HEK293 (cell line): ENCODE measurements around the gene CMIP.

Experiments
- CTCF ChIA-PET: fragments of 350-600 bp; formaldehyde crosslinking; extraction: SDS; loops from one replicate; lab custom pipeline; 2021; ENCODE audit warnings: antibody characterized with exemption; lab: Yijun Ruan, JAX
- POLR2A ChIA-PET: fragments of 300-600 bp; formaldehyde crosslinking; extraction: SDS; loops from one replicate; lab custom pipeline; 2020; ENCODE audit warnings: antibody characterized with exemption, inconsistent platforms; lab: Yijun Ruan, JAX
- H3K27ac ChIP-seq: fragments of 200-500 bp; sonication (Bioruptor generic); 2 replicates; pipeline ENCODE4 v1.5.1; 2014; ENCODE audit warnings: low read depth, low read length, control low read depth, inconsistent platforms; ENCODE audit errors: extremely low read depth
- H3K36me3 ChIP-seq, 2 experiments: fragments of 200-500 bp in 1 of 2; sonication (Bioruptor generic) in 1 of 2; 1 replicate in 1 of 2; 2 replicates in 1 of 2; pipeline ENCODE4 v1.5.1; 2014 to 2017; ENCODE audit warnings: inconsistent platforms in 2 of 2, low read length in 2 of 2; ENCODE audit not compliant: control insufficient read depth in 2 of 2, insufficient read depth in 1 of 2
- H3K4me1 ChIP-seq: fragments of 200-500 bp; sonication (Bioruptor generic); 2 replicates; pipeline ENCODE4 v1.5.1; 2014; ENCODE audit warnings: mild to moderate bottlenecking, low read length, inconsistent platforms; ENCODE audit not compliant: control insufficient read depth, insufficient read depth
- H3K4me3 ChIP-seq: 2 replicates; pipeline ENCODE4 v1.5.1; 2011; ENCODE audit warnings: low read depth, mild to moderate bottlenecking, control low read depth, low read length, moderate library complexity
- H3K9me3 ChIP-seq: fragments of 200-500 bp; sonication (Bioruptor generic); 2 replicates; pipeline ENCODE4 v1.5.1; 2014; ENCODE audit warnings: low read depth, low read length, inconsistent platforms; ENCODE audit not compliant: control insufficient read depth, insufficient read depth
- GLI4 ChIP-seq: fragments of 450-650 bp; formaldehyde crosslinking; IDR thresholded peaks from 2 replicates; pipeline ENCODE4 v1.5.1; 2016; ENCODE audit warnings: missing biosample characterization, missing genetic modification characterization
- ZFP41 ChIP-seq: fragments of 450-650 bp; formaldehyde crosslinking; IDR thresholded peaks from 2 replicates; pipeline ENCODE4 v1.5.1; 2016; ENCODE audit warnings: missing biosample characterization, missing genetic modification characterization, borderline replicate concordance
- ZNF10 ChIP-seq: fragments of 450-650 bp; formaldehyde crosslinking; IDR thresholded peaks from 2 replicates; pipeline ENCODE4 v1.5.1; 2017; ENCODE audit warnings: missing biosample characterization, missing genetic modification characterization
- ZNF138 ChIP-seq: fragments of 450-650 bp; formaldehyde crosslinking; IDR thresholded peaks from 2 replicates; pipeline ENCODE4 v1.5.1; 2016; ENCODE audit warnings: missing biosample characterization, missing genetic modification characterization, borderline replicate concordance
- ZNF157 ChIP-seq: fragments of 450-650 bp; formaldehyde crosslinking; IDR thresholded peaks from 2 replicates; pipeline ENCODE4 v1.5.1; 2016; ENCODE audit warnings: missing biosample characterization, missing genetic modification characterization
- ZNF16 ChIP-seq: fragments of 450-650 bp; formaldehyde crosslinking; IDR thresholded peaks from 2 replicates; pipeline ENCODE4 v1.5.1; 2016; ENCODE audit warnings: low read depth, missing biosample characterization, missing genetic modification characterization
- ZNF211 ChIP-seq: fragments of 450-650 bp; formaldehyde crosslinking; IDR thresholded peaks from 2 replicates; pipeline ENCODE4 v1.5.1; 2016; ENCODE audit warnings: low read depth, missing biosample characterization, missing genetic modification characterization
- ZNF394 ChIP-seq: fragments of 450-650 bp; formaldehyde crosslinking; IDR thresholded peaks from 2 replicates; pipeline ENCODE4 v1.5.1; 2016; ENCODE audit warnings: missing biosample characterization, missing genetic modification characterization, mild to moderate bottlenecking, moderate library complexity, borderline replicate concordance
- ZNF549 ChIP-seq: fragments of 450-650 bp; IDR thresholded peaks from 2 replicates; pipeline ENCODE4 v1.5.1; 2018; ENCODE audit warnings: missing biosample characterization, missing genetic modification characterization, mild to moderate bottlenecking, inconsistent platforms, moderate library complexity
- ZNF654 ChIP-seq: fragments of 450-650 bp; formaldehyde crosslinking; IDR thresholded peaks from 2 replicates; pipeline ENCODE4 v1.5.1; 2016; ENCODE audit warnings: low read depth, missing biosample characterization, missing genetic modification characterization
- ZNF701 ChIP-seq: fragments of 450-650 bp; formaldehyde crosslinking; IDR thresholded peaks from 2 replicates; pipeline ENCODE4 v1.5.1; 2016; ENCODE audit warnings: missing biosample characterization, missing genetic modification characterization
- ZNF776 ChIP-seq: fragments of 450-650 bp; formaldehyde crosslinking; IDR thresholded peaks from 2 replicates; pipeline ENCODE4 v1.5.0; 2017; ENCODE audit warnings: missing biosample characterization, missing genetic modification characterization, borderline replicate concordance
- TF ChIP-seq, protein P1 (sequence below): fragments of 450-650 bp; formaldehyde crosslinking; IDR thresholded peaks from 2 replicates; pipeline ENCODE4 v1.5.1; 2016; ENCODE audit warnings: missing biosample characterization, missing genetic modification characterization
- TF ChIP-seq, protein P2 (sequence below): fragments of 450-650 bp; formaldehyde crosslinking; IDR thresholded peaks from 2 replicates; pipeline ENCODE4 v1.5.1; 2016; ENCODE audit warnings: missing biosample characterization, missing genetic modification characterization
- TF ChIP-seq, protein P3 (sequence below): fragments of 450-650 bp; formaldehyde crosslinking; IDR thresholded peaks from 2 replicates; pipeline ENCODE4 v1.5.1; 2016; ENCODE audit warnings: missing biosample characterization, missing genetic modification characterization, borderline replicate concordance
- TF ChIP-seq, protein P4 (sequence below): fragments of 450-650 bp; formaldehyde crosslinking; IDR thresholded peaks from 2 replicates; pipeline ENCODE4 v1.5.0; 2017; ENCODE audit warnings: missing biosample characterization, missing genetic modification characterization, borderline replicate concordance
- TF ChIP-seq, protein P5 (sequence below): fragments of 450-650 bp; formaldehyde crosslinking; IDR thresholded peaks from 2 replicates; pipeline ENCODE4 v1.5.1; 2016; ENCODE audit warnings: missing biosample characterization, missing genetic modification characterization
- TF ChIP-seq, protein P6 (sequence below): fragments of 450-650 bp; IDR thresholded peaks from 2 replicates; pipeline ENCODE4 v1.5.1; 2018; ENCODE audit warnings: missing biosample characterization, mild to moderate bottlenecking, missing genetic modification characterization

CMIP gene

DNA sequence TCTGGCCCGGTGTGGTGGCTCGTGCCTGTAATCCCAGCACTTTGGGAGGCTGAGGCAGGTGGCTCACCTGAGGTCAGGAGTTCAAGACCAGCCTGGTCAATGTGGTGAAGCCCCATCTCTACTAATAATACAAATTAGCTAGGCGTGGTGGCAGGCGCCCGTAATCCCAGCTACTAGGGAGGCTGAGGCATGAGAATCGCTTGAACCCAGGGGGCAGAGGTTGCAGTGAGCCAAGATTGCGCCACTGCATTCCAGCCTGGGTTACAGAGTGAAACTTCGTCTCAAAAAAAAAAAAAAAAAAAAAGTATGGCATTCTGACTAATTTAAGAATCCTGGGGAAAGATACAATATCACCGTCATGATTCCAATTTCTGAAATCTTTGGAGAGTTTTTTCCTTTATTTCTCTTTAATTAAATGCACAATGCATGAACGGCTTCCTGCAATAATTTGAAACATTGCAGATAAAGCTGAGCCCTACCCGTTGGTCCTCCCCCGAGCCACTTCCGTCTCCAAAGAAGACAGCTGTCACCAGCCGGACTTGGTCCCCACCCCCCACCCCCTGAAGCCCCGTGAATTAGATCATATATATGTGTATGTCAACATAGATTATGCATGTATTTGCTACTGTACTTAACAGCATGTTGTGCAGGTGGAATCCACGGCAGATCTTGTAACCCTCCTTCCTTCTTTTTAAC is 191.8 kb downstream of the CMIP start:
- no peaks in the 10 kb centered on the region for H3K36me3 ChIP-seq
- TF ChIP-seq, protein P1, sequence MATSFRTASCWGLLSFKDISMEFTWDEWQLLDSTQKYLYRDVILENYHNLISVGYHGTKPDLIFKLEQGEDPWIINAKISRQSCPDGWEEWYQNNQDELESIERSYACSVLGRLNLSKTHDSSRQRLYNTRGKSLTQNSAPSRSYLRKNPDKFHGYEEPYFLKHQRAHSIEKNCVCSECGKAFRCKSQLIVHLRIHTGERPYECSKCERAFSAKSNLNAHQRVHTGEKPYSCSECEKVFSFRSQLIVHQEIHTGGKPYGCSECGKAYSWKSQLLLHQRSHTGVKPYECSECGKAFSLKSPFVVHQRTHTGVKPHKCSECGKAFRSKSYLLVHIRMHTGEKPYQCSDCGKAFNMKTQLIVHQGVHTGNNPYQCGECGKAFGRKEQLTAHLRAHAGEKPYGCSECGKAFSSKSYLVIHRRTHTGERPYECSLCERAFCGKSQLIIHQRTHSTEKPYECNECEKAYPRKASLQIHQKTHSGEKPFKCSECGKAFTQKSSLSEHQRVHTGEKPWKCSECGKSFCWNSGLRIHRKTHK: no peak
- no peak for TF ChIP-seq ZNF394
- TF ChIP-seq, protein P2, sequence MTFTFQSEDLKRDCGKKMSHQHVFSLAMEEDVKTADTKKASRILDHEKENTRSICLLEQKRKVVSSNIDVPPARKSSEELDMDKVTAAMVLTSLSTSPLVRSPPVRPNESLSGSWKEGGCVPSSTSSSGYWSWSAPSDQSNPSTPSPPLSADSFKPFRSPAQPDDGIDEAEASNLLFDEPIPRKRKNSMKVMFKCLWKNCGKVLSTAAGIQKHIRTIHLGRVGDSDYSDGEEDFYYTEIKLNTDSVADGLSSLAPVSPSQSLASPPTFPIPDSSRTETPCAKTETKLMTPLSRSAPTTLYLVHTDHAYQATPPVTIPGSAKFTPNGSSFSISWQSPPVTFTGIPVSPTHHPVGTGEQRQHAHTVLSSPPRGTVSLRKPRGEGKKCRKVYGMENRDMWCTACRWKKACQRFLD: no peak
- no peak for TF ChIP-seq GLI4 (tag by site-specific recombination)
- no peak for TF ChIP-seq ZNF701
- TF ChIP-seq ZNF776: no peak
- TF ChIP-seq ZFP41 (tag by site-specific recombination): no peak
- no peak for TF ChIP-seq ZNF549 (tag by site-specific recombination)
- no peak for TF ChIP-seq ZNF138 (tag by site-specific recombination)
- no peak for TF ChIP-seq ZNF16 (tag by site-specific recombination)
- TF ChIP-seq ZNF211 (tag by site-specific recombination): no peak
- TF ChIP-seq, protein P3, sequence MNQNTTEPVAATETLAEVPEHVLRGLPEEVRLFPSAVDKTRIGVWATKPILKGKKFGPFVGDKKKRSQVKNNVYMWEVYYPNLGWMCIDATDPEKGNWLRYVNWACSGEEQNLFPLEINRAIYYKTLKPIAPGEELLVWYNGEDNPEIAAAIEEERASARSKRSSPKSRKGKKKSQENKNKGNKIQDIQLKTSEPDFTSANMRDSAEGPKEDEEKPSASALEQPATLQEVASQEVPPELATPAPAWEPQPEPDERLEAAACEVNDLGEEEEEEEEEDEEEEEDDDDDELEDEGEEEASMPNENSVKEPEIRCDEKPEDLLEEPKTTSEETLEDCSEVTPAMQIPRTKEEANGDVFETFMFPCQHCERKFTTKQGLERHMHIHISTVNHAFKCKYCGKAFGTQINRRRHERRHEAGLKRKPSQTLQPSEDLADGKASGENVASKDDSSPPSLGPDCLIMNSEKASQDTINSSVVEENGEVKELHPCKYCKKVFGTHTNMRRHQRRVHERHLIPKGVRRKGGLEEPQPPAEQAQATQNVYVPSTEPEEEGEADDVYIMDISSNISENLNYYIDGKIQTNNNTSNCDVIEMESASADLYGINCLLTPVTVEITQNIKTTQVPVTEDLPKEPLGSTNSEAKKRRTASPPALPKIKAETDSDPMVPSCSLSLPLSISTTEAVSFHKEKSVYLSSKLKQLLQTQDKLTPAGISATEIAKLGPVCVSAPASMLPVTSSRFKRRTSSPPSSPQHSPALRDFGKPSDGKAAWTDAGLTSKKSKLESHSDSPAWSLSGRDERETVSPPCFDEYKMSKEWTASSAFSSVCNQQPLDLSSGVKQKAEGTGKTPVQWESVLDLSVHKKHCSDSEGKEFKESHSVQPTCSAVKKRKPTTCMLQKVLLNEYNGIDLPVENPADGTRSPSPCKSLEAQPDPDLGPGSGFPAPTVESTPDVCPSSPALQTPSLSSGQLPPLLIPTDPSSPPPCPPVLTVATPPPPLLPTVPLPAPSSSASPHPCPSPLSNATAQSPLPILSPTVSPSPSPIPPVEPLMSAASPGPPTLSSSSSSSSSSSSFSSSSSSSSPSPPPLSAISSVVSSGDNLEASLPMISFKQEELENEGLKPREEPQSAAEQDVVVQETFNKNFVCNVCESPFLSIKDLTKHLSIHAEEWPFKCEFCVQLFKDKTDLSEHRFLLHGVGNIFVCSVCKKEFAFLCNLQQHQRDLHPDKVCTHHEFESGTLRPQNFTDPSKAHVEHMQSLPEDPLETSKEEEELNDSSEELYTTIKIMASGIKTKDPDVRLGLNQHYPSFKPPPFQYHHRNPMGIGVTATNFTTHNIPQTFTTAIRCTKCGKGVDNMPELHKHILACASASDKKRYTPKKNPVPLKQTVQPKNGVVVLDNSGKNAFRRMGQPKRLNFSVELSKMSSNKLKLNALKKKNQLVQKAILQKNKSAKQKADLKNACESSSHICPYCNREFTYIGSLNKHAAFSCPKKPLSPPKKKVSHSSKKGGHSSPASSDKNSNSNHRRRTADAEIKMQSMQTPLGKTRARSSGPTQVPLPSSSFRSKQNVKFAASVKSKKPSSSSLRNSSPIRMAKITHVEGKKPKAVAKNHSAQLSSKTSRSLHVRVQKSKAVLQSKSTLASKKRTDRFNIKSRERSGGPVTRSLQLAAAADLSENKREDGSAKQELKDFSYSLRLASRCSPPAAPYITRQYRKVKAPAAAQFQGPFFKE (tag by site-specific recombination): no peak
- TF ChIP-seq ZNF157 (tag by site-specific recombination): no peak
- TF ChIP-seq, protein P4, sequence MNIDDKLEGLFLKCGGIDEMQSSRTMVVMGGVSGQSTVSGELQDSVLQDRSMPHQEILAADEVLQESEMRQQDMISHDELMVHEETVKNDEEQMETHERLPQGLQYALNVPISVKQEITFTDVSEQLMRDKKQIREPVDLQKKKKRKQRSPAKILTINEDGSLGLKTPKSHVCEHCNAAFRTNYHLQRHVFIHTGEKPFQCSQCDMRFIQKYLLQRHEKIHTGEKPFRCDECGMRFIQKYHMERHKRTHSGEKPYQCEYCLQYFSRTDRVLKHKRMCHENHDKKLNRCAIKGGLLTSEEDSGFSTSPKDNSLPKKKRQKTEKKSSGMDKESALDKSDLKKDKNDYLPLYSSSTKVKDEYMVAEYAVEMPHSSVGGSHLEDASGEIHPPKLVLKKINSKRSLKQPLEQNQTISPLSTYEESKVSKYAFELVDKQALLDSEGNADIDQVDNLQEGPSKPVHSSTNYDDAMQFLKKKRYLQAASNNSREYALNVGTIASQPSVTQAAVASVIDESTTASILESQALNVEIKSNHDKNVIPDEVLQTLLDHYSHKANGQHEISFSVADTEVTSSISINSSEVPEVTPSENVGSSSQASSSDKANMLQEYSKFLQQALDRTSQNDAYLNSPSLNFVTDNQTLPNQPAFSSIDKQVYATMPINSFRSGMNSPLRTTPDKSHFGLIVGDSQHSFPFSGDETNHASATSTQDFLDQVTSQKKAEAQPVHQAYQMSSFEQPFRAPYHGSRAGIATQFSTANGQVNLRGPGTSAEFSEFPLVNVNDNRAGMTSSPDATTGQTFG (tag by site-specific recombination): no peak
- TF ChIP-seq, protein P5, sequence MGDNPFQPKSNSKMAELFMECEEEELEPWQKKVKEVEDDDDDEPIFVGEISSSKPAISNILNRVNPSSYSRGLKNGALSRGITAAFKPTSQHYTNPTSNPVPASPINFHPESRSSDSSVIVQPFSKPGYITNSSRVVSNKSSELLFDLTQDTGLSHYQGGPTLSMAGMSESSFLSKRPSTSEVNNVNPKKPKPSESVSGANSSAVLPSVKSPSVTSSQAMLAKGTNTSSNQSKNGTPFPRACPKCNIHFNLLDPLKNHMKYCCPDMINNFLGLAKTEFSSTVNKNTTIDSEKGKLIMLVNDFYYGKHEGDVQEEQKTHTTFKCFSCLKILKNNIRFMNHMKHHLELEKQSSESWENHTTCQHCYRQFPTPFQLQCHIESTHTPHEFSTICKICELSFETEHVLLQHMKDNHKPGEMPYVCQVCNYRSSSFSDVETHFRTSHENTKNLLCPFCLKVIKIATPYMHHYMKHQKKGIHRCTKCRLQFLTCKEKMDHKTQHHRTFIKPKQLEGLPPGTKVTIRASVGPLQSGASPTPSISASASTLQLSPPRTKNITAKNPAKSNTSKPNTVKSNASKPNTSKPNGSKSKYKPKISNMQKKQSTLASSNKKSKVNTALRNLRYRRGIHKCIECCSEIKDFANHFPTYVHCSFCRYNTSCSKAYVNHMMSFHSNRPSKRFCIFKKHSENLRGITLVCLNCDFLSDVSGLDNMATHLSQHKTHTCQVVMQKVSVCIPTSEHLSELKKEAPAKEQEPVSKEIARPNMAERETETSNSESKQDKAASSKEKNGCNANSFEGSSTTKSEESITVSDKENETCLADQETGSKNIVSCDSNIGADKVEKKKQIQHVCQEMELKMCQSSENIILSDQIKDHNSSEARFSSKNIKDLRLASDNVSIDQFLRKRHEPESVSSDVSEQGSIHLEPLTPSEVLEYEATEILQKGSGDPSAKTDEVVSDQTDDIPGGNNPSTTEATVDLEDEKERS (tag by site-specific recombination): no peak
- TF ChIP-seq, protein P6, sequence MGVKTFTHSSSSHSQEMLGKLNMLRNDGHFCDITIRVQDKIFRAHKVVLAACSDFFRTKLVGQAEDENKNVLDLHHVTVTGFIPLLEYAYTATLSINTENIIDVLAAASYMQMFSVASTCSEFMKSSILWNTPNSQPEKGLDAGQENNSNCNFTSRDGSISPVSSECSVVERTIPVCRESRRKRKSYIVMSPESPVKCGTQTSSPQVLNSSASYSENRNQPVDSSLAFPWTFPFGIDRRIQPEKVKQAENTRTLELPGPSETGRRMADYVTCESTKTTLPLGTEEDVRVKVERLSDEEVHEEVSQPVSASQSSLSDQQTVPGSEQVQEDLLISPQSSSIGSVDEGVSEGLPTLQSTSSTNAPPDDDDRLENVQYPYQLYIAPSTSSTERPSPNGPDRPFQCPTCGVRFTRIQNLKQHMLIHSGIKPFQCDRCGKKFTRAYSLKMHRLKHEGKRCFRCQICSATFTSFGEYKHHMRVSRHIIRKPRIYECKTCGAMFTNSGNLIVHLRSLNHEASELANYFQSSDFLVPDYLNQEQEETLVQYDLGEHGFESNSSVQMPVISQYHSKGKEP (tag by site-specific recombination): no peak
- TF ChIP-seq ZNF10 (tag by site-specific recombination): no peak
- no peak for TF ChIP-seq ZNF654 (tag by site-specific recombination)
- no peaks in the 10 kb centered on the region for H3K9me3 ChIP-seq
- no peak overlapping the region for H3K27ac ChIP-seq
- H3K4me1 ChIP-seq: peaks cover 7% of the 10 kb centered on the region
- POLR2A ChIA-PET: no interaction called here
- CTCF ChIA-PET: interaction anchor here (0.5 to 1.0 kb wide), 3 partner anchors 14 to 421 kb away, joined by 3 to 5 read pairs (median 4); no protein-coding TSS in a partner anchor
- H3K4me3 ChIP-seq: no peak overlapping the region
